ENCODE measurements around the gene SLC19A1. TPM values are rescaled to one million over a fixed set of nuclear protein-coding genes. Genes with fewer than 3 reads are reported as not detected.
A peak's percentile ranks its signal among the peaks of the same experiment; 100 is the strongest.

SLC19A1 gene
- total and polyA plus RNA-seq, 3 experiments from 2014 or later, result 7.0 to 66.8 (median 55.7) TPM

DNA sequence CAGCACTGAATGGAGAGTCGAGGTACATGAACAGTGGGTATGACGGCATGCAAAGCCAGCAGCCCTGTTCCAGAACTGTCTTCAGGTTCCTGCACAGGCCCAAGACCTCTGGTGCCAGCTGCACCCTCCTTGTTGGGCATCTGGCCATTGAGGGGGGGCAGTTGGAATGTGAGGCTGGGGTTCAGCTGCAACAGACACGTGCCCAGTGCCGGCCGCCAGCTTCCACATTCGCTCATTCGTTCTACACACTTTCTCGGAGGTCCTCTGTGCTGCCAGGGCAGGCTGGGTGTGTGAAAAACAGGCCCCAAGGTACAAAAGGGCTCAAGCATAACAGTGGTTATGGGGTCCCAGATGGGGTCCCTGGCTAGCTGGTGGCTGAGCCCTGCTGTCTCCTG, 37.9 kb upstream of the SLC19A1 start:
- Histone ChIP-seq H3K4me1 (ENCODE audit: insufficient read depth, low read length) (no peaks in the 10 kb centered on the region), H3K9me3 (ENCODE audit: low read length) (peaks cover 4% of the 10 kb centered on the region), H3K36me3 (ENCODE audit: insufficient read depth, low read length) (no peaks in the 10 kb centered on the region), H3K27me3 (ENCODE audit: insufficient read depth, low read length, poor library complexity, severe bottlenecking) (no peaks in the 10 kb centered on the region), H3K27ac (ENCODE audit: low read depth, low read length) (no peak overlapping the region), H3K4me3 (ENCODE audit: low read length) (no peak overlapping the region)
- ChIA-PET CTCF (no interaction called here), POLR2A (no interaction called here)
- Mint-ChIP-seq H3K36me3 (no peaks in the 10 kb centered on the region), H3K9me3 (peaks cover 0 to 9% (median 8%) of the 10 kb centered on the region in 5 donors), H3K27ac (no peak overlapping the region), H3K4me1 (no peaks in the 10 kb centered on the region), H3K4me3 (no peak overlapping the region), H3K27me3 (peaks cover 13 to 16% of the 10 kb centered on the region in 2 donors)
- DNase-seq, result no peak

DNA sequence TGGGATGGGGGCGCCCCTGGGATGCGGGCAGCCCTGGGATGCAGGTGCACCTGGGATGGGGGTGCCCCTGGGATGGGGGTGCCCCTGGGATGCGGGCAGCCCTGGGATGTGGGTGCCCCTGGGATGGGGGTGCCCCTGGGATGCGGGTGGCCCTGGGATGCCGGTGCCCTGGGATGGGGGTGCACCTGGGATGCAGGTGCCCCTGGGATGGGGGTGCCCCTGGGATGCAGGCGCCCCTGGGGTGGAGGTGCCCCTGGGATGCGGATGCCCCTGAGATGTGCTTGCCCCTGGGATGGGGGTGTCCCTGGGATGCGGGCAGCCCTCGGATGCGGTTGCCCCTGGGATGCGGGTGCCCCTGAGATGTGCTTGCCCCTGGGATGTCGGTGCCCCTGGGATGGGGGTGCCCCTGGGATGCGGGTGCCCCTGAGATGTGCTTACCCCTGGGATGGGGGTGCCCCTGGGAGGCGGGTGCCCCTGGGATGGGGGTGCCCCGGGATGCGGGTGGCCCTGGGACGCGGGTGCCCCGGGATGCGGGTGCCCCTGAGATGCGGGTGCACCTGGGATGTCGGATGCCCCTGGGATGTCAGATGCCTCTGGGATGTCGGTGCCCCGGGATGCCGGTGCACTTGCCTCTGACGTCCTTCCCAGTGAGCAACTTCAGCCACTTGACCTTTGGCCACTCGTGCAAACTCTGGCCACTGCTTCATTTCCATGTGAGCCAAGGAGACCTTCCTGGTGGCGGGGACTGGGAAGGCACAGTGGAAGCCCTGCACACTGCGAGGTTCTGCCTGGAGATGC, 37.3 kb upstream of the SLC19A1 start:
- Mint-ChIP-seq H3K27me3 (peaks cover 10 to 16% of the 10 kb centered on the region in 2 donors), H3K9me3 (peaks cover 0 to 8% (median 7%) of the 10 kb centered on the region in 5 donors), H3K27ac (no peak overlapping the region), H3K36me3 (no peaks in the 10 kb centered on the region), H3K4me1 (no peaks in the 10 kb centered on the region), H3K4me3 (no peak overlapping the region)
- H3K36me3 ChIP-seq (ENCODE audit: insufficient read depth, low read length), result no peaks in the 10 kb centered on the region
- ChIA-PET CTCF (no interaction called here), POLR2A (no interaction called here)
- no peaks in the 10 kb centered on the region for H3K4me1 ChIP-seq (ENCODE audit: insufficient read depth, low read length)
- no peak overlapping the region for H3K27ac ChIP-seq (ENCODE audit: low read depth, low read length)
- H3K27me3 ChIP-seq (ENCODE audit: insufficient read depth, low read length, poor library complexity, severe bottlenecking), result no peaks in the 10 kb centered on the region
- H3K9me3 ChIP-seq (ENCODE audit: low read length), result peaks cover 4% of the 10 kb centered on the region
- H3K4me3 ChIP-seq (ENCODE audit: low read length), result no peak overlapping the region
- peak in 1 of 5 donors; percentile 43 for DNase-seq

DNA sequence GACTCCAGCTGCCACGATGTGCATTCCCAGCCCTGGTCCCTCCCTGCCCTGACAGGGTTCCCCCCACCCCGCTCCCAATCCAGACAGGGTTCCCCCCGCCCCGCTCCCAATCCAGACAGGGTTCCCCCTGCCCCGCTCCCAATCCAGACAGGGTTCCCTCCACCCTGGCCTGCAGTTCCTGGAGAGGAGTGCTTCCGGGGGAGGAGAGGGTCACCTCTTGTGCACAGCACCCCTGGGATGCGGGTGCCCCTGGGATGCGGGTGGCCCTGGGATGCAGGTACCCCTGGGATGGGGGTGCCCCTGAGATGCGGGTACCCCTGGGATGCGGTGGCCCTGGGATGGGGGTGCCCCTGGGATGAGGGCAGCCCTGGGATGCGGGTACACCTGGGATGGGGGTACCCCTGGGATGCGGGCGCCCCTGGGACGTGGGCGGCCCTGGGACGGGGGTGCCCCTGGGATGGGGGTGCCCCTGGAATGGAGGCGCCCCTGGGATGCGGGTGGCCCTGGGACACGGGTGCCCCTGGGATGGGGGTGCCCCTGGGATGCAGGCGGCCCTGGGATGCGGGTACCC, 36.7 kb upstream of the SLC19A1 start:
- H3K36me3 ChIP-seq (ENCODE audit: insufficient read depth, low read length), result no peaks in the 10 kb centered on the region
- peak in 1 of 5 donors; percentile 31 for DNase-seq
- H3K4me3 ChIP-seq (ENCODE audit: low read length), result no peak overlapping the region
- peaks cover 0 to 8% (median 7%) of the 10 kb centered on the region in 5 donors for H3K9me3 Mint-ChIP-seq
- H3K36me3 Mint-ChIP-seq, result no peaks in the 10 kb centered on the region
- CTCF ChIA-PET, result no interaction called here
- H3K27me3 ChIP-seq (ENCODE audit: insufficient read depth, low read length, poor library complexity, severe bottlenecking), result no peaks in the 10 kb centered on the region
- H3K4me3 Mint-ChIP-seq, result no peak overlapping the region
- peaks cover 8 to 16% of the 10 kb centered on the region in 2 donors for H3K27me3 Mint-ChIP-seq
- peaks cover 4% of the 10 kb centered on the region for H3K9me3 ChIP-seq (ENCODE audit: low read length)
- H3K27ac Mint-ChIP-seq, result no peak overlapping the region
- H3K4me1 ChIP-seq (ENCODE audit: insufficient read depth, low read length), result no peaks in the 10 kb centered on the region
- no peaks in the 10 kb centered on the region for H3K4me1 Mint-ChIP-seq
- H3K27ac ChIP-seq (ENCODE audit: low read depth, low read length), result no peak overlapping the region
- POLR2A ChIA-PET, result no interaction called here

DNA sequence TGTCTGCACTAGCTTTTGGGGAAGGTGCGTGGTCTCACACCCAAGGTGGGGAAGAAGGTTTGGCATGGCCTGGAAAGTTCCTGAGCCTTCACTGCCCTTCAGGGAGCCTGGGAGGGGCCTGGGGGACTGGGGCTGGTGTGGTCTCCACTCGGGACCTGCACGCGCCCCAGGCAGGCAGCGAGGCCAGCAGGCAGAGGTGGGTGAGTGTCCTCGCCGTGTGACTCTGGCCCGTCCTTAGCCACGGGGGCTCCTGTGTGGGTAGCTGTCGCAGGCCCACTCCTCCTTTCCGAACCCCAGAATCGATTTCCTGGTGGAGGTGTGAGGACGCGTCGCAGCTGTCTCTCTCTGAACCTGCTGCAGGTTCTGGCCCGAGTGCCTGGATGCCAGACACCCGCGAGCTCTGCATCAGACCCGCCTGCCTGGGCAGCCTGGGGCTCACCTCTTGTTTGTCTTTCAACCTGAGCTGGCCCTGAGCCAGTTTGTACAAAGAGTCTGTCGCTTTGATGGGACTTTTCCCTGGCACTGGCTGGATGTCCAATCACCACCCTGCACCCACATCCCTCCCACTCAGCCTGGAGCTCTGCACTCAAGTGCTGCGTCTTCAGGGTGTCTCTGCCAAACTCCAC, 36.0 kb upstream of the SLC19A1 start:
- Histone ChIP-seq H3K4me3 (ENCODE audit: low read length) (no peak overlapping the region), H3K27me3 (ENCODE audit: insufficient read depth, low read length, poor library complexity, severe bottlenecking) (no peaks in the 10 kb centered on the region), H3K36me3 (ENCODE audit: insufficient read depth, low read length) (no peaks in the 10 kb centered on the region), H3K27ac (ENCODE audit: low read depth, low read length) (no peak overlapping the region), H3K4me1 (ENCODE audit: insufficient read depth, low read length) (no peaks in the 10 kb centered on the region), H3K9me3 (ENCODE audit: low read length) (peaks cover 4% of the 10 kb centered on the region)
- ChIA-PET POLR2A (no interaction called here), CTCF (interaction anchor here (1.0 kb wide), 1 partner anchor 18 kb away, joined by 4 read pairs; no protein-coding TSS in a partner anchor)
- peaks cover 0 to 8% (median 6%) of the 10 kb centered on the region in 5 donors for H3K9me3 Mint-ChIP-seq
- H3K4me3 Mint-ChIP-seq, result no peak overlapping the region
- DNase-seq, result peak in 1 of 5 donors; percentile 33
- H3K4me1 Mint-ChIP-seq, result peaks cover 0 to 5% (median 3%) of the 10 kb centered on the region in 3 donors
- H3K27ac Mint-ChIP-seq, result no peak overlapping the region
- no peaks in the 10 kb centered on the region for H3K36me3 Mint-ChIP-seq
- peaks cover 5 to 16% of the 10 kb centered on the region in 2 donors for H3K27me3 Mint-ChIP-seq

DNA sequence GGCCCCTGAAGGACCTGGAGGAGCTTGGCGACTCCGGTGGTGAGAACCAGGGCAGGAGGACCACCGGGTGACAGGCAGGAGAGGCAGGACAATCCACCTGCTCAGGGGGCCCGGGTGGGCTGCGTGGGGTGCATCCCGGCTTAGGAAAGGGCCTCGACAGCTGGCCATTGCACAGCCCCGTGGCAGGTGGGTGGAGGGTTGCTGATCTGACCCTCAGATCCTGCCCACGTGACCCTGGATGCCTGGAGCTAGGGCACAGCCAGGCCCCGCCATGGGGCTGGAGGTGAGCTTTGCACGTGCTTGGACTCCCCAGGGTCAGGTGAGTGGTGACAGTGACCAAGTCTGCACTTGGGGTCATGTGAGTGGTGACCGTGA, 35.5 kb upstream of the SLC19A1 start:
- Mint-ChIP-seq H3K27me3 (peaks cover 2 to 12% of the 10 kb centered on the region in 2 donors), H3K36me3 (no peaks in the 10 kb centered on the region)
- no peaks in the 10 kb centered on the region for H3K27me3 ChIP-seq (ENCODE audit: insufficient read depth, low read length, poor library complexity, severe bottlenecking)

DNA sequence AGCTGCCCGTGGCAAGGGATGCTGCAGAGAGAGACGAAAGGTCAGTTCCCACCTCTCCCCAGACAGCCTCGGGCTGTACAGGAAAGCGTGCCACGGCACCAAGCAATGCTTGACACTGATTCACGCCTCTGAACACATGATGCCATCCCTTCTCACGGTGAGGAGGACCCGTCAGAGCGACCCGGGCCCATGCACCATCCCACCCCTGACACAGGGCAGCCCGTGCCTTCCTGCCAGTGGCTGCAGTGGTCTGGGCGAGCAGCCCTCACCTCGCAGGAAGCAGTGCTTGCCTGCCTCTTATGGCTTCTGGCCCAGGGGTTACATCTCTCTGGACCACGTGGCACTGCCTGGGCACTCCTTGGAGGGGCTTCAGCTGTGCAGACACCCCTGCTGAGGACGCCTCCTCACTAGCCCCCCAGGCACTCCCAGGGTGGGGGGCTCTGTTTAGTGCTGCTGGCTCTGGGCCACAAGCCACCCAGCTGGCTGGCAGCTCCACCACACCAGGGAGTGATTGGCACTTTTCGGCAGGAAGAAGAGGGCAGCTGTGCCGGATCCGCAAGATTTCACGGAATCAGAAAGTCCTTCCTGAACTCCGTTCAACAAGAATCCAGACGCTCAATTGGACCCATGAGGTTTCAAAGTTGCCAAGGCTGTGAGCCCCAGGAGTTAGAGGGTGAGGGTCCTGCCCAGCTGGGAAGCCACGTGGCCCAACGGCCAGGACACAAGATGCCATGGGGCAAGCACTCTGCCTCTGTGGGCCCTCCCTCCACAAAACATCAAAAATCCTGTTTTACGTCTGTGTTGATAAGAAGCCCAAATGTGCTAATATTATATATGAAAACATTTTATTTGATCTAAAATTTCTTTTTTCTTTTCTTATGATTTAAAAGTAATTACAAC, 34.8 kb upstream of the SLC19A1 start:
- peak overlapping the region in 1 of 8 donors; percentile 75 for H3K27ac Mint-ChIP-seq
- CTCF ChIA-PET, result interaction anchor here (1.0 kb wide), 1 partner anchor 19 kb away, joined by 4 read pairs; no protein-coding TSS in a partner anchor
- no peak overlapping the region for H3K4me3 Mint-ChIP-seq
- POLR2A ChIA-PET, result interaction anchor here (0.6 kb wide), 1 partner anchor 931 kb away, joined by 12 read pairs; no protein-coding TSS in a partner anchor
- H3K4me3 ChIP-seq (ENCODE audit: low read length), result no peak overlapping the region
- H3K9me3 Mint-ChIP-seq, result no peaks in the 10 kb centered on the region
- no peaks in the 10 kb centered on the region for H3K27me3 ChIP-seq (ENCODE audit: insufficient read depth, low read length, poor library complexity, severe bottlenecking)
- no peak overlapping the region for H3K27ac ChIP-seq (ENCODE audit: low read depth, low read length)
- no peaks in the 10 kb centered on the region for H3K9me3 ChIP-seq (ENCODE audit: low read length)
- no peaks in the 10 kb centered on the region for H3K36me3 Mint-ChIP-seq
- H3K36me3 ChIP-seq (ENCODE audit: insufficient read depth, low read length), result no peaks in the 10 kb centered on the region
- no peaks in the 10 kb centered on the region for H3K4me1 ChIP-seq (ENCODE audit: insufficient read depth, low read length)
- DNase-seq, result peak in 1 of 5 donors; percentile 37
- H3K4me1 Mint-ChIP-seq, result peaks cover 0 to 5% (median 3%) of the 10 kb centered on the region in 3 donors
- H3K27me3 Mint-ChIP-seq, result peaks cover 2 to 6% of the 10 kb centered on the region in 2 donors

More for the DNA sequence above, 35.5 kb upstream of the SLC19A1 start:
- Histone ChIP-seq H3K36me3 (ENCODE audit: insufficient read depth, low read length) (no peaks in the 10 kb centered on the region), H3K4me1 (ENCODE audit: insufficient read depth, low read length) (no peaks in the 10 kb centered on the region), H3K4me3 (ENCODE audit: low read length) (no peak overlapping the region), H3K27ac (ENCODE audit: low read depth, low read length) (no peak overlapping the region), H3K9me3 (ENCODE audit: low read length) (peaks cover under 1% of the 10 kb centered on the region)
- H3K9me3 Mint-ChIP-seq, result peaks cover 0 to 3% (median under 1%) of the 10 kb centered on the region in 5 donors
- peak in 1 of 5 donors; percentile 26 for DNase-seq
- ChIA-PET CTCF (interaction anchor here (1.0 kb wide), 1 partner anchor 18 kb away, joined by 4 read pairs; no protein-coding TSS in a partner anchor), POLR2A (interaction anchor here (0.6 kb wide), 1 partner anchor 930 kb away, joined by 12 read pairs; no protein-coding TSS in a partner anchor)
- H3K4me1 Mint-ChIP-seq, result peaks cover 0 to 5% (median 3%) of the 10 kb centered on the region in 3 donors
- no peak overlapping the region for H3K4me3 Mint-ChIP-seq
- H3K27ac Mint-ChIP-seq, result peak overlapping the region in 1 of 8 donors; percentile 75

DNA sequence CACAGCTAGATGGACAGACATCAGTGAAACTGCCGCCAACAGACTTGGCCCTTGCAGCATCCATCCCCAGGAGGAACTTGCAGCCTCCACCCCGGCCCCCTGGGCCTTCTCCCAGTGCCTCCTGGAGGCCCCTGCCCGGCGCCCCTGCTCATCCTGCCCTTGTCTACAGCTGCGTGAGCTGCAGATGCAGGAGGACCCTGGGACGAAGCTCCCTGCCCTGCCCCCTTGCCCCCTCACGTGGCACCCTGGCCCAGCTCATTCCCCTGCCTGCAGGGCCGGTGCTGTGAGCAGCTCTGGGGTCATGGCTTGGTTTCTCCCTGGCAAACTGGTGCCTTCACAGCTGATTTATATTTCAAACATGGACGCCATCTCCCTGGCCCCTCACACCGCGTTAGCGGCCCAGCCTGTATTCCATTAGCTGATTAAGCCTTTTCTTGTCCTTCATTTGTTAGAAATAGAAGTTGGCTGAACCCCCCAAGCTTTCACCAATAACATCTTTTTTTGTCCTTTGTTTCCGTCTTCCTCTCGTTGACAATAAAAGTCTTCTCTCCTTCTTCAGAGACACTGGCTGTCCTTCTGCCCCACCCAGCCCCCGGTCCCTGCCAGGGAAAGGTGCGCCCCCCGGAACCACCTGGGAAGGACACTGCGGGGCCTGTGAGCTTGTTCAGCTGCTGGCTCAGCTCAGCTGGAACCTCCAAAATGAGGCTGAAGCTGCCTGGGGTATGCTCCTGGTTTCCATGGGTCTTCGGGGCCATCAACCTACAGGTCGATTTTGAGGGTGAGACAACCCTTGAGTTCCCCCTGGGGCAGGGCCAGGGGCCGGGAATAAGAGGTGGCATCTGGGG, 34.0 kb upstream of the SLC19A1 start:
- ChIA-PET CTCF (interaction anchor here (1.3 kb wide), 2 partner anchors 14 to 20 kb away, joined by 3 read pairs; no protein-coding TSS in a partner anchor), POLR2A (no interaction called here)
- no peak overlapping the region for H3K4me3 ChIP-seq (ENCODE audit: low read length)
- no peaks in the 10 kb centered on the region for H3K9me3 ChIP-seq (ENCODE audit: low read length)
- peak in 1 of 5 donors; percentile 32 for DNase-seq
- H3K27ac Mint-ChIP-seq, result peak overlapping the region in 1 of 8 donors; percentile 54
- no peaks in the 10 kb centered on the region for H3K9me3 Mint-ChIP-seq
- no peaks in the 10 kb centered on the region for H3K4me1 ChIP-seq (ENCODE audit: insufficient read depth, low read length)
- peaks cover 0 to 5% (median 3%) of the 10 kb centered on the region in 3 donors for H3K4me1 Mint-ChIP-seq
- no peaks in the 10 kb centered on the region for H3K27me3 ChIP-seq (ENCODE audit: insufficient read depth, low read length, poor library complexity, severe bottlenecking)
- H3K36me3 ChIP-seq (ENCODE audit: insufficient read depth, low read length), result no peaks in the 10 kb centered on the region
- no peak overlapping the region for H3K27ac ChIP-seq (ENCODE audit: low read depth, low read length)
- peaks cover 2 to 6% of the 10 kb centered on the region in 2 donors for H3K27me3 Mint-ChIP-seq
- H3K4me3 Mint-ChIP-seq, result peak overlapping the region in 1 of 7 donors; percentile 69
- no peaks in the 10 kb centered on the region for H3K36me3 Mint-ChIP-seq

All from CD8-positive, alpha-beta memory T cell (primary cell).